GM12892 (cell line): ENCODE results near the gene VSIG10.

ENCODE experiments used
- DNase-seq: peaks from one replicate; pipeline ENCODE4 v3.0.0; 2011; ENCODE audit not compliant: insufficient read length
- FAIRE-seq: peaks from 2 replicates; lab custom pipeline; 2011; peaks lifted over from hg19 to GRCh38; lab: Jason Lieb, UNC
- POLR2A ChIP-seq: IDR thresholded peaks from 2 replicates; pipeline ENCODE4 v1.6.1; 2011; ENCODE audit warnings: low read depth, low read length, control low read depth
- POLR2AphosphoS5 ChIP-seq: IDR thresholded peaks from 2 replicates; pipeline ENCODE4 v1.6.1; 2011; ENCODE audit warnings: low read depth, low read length, control low read depth
- TAF1 ChIP-seq: IDR thresholded peaks from 2 replicates; pipeline ENCODE4 v1.6.1; 2011; ENCODE audit warnings: low read depth, mild to moderate bottlenecking, control low read depth, low read length, borderline replicate concordance

VSIG10 gene

GRCh38 chr12:118020036-118020435 lies 83.8 kb downstream of the VSIG10 start:
- no peak for FAIRE-seq
- no peak for TF ChIP-seq TAF1
- no peak for TF ChIP-seq POLR2AphosphoS5
- TF ChIP-seq POLR2A, result no peak
- no peak for DNase-seq

- no peak for FAIRE-seq
- DNase-seq, result no peak
- TF ChIP-seq POLR2AphosphoS5 (no peak), TAF1 (no peak), POLR2A (no peak)
Measured at GRCh38 chr12:118017926-118018325, 85.9 kb downstream of the VSIG10 start.

DNA sequence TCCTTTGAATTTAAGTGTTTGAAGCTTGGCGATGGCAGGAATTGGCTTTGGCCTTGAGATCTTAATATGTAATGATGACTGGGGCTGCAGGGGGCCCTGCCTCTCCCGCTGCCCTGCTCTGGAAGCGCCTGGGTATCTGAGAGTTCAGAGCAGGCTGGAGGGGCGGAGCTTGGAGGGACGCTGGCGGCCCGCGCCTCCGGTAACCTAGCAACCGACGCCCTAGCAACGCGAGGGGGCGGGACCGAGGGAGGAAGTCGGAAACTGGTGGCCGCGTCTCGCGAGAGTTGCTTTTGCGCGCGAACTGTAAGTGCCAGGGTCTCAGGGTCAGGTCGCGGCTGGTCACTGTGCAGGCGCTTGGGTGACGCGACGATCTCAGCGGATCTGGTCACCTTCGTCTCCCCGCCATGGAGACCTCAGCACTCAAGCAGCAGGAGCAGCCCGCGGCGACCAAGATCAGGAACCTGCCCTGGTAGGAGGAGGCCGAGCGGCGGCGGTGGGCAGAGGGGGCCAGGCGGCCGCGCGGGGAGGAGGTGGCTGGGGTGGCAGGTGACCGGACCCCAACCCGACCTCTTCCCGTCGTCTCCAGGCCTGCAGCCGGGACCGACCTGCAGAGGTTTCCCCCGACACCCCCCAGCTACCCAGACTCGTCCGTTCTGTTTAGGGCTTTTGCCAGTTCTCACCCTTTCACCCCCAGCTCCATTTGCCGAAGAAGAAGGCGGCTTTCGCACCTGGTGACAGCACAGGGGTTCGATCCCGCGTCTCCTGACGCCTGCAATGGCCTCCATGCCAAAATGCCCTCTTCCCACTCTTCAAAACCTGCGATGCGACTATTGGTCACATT lies 87.2 kb downstream of the VSIG10 start, which contains the start of gene RFC5:
RFC5 (plus strand) TSS at position 280 of the 841 bp plus-strand sequence; CDS start at position 405, 125 bp downstream.
- TF ChIP-seq POLR2A (peak; percentile 92), TAF1 (peak; percentile 79; the same call in 1 of the 2 replicates), POLR2AphosphoS5 (peak; percentile 94)
- FAIRE-seq, result peak; percentile 87
- DNase-seq, result peak; percentile 92

DNA sequence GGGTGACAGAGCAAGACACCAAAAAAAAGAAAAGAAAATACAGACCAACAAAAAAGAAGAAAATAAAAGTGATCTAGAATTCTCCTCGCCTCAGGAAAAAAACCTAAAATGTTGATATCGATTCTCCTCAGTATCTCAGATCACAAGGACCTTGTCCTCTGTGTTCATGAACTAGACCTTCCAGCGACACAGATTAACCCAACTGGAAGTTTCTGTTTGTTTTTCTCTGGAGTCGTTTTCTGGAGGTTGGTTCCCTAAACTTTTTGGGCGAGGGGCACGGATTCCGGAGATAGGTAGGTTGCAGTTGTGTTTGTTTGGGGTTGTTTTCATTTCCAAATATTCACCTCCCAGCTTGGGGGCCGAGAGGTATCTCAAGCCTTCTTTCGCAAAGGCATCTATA lies 87.9 kb downstream of the VSIG10 start:
- TF ChIP-seq TAF1 (no peak), POLR2AphosphoS5 (no peak), POLR2A (no peak)
- FAIRE-seq, result no peak

GRCh38 chr12:118015306-118015705 lies 88.5 kb downstream of the VSIG10 start:
- DNase-seq, result no peak
- TF ChIP-seq TAF1 (no peak), POLR2A (no peak), POLR2AphosphoS5 (no peak)
- FAIRE-seq, result no peak

More for the DNA sequence above, 87.9 kb downstream of the VSIG10 start:
- no peak for DNase-seq
